ENCODE measurements around the gene SF3A1. TPM values are rescaled to one million over a fixed set of nuclear protein-coding genes. Genes with fewer than 3 reads are reported as not detected.

The SF3A1 gene
- total RNA-seq (10.8 and 17.0 TPM in 2 replicates), polyA plus RNA-seq (22.9 and 45.9 TPM in 2 replicates), polyA minus RNA-seq (ENCODE audit: low replicate concordance) (363 and 681 TPM in 2 replicates)
- polyA plus RNA-seq (2012): 54.0 and 92.7 TPM in 2 replicates

GRCh38 chr22:30356449-30357235 is at the start of gene SF3A1, which contains the start of gene CCDC157:
Gene SF3A1 (minus strand): TSS chr22:30356894. CDS start chr22:30356792, 102 bp downstream.
Gene CCDC157 (plus strand): TSS chr22:30357007. CDS start chr22:30366001, 8,994 bp downstream.
- peak within 1 kb of the TSS; percentile 89 to 99 (median 96) for H3K4me3 ChIP-seq (replicated peaks in 1 of 4; ENCODE audit: control extremely low read depth in 1 of 4, insufficient read depth in 1 of 4, low read depth in 3 of 4, low read length in 4 of 4)
- peak; percentile 92 to 93 for DNase-seq (ENCODE audit: low read depth in 2 of 2)
- H3K79me2 ChIP-seq (ENCODE audit: control insufficient read depth, insufficient read depth, low read length): peaks cover 36% of the 10 kb centered on the region
- H3K4me2 ChIP-seq (ENCODE audit: extremely low read depth, insufficient read depth, low read length): peak within 1 kb of the TSS; percentile 98
- H3K27ac ChIP-seq (ENCODE audit: insufficient read depth, low read length): peak within 1 kb of the TSS; percentile 95
- H3K9me3 ChIP-seq (ENCODE audit: control insufficient read depth, insufficient read depth, low read depth, low read length): no peaks in the 10 kb centered on the region
- peak within 1 kb of the TSS; percentile 91 for H3K9ac ChIP-seq (ENCODE audit: insufficient read depth, low read length)
- H3K4me1 ChIP-seq (ENCODE audit: control insufficient read depth, extremely low read depth, insufficient read depth, low read length): no peaks in the 10 kb centered on the region
- no peaks in the 10 kb centered on the region for H4K20me1 ChIP-seq (ENCODE audit: control insufficient read depth, extremely low read depth, insufficient read depth, low read length)
- H3K36me3 ChIP-seq (ENCODE audit: control insufficient read depth, insufficient read depth, low read length): peaks cover 12% of the 10 kb centered on the region
- TF ChIP-seq EZH2 (IDR thresholded peaks at IDR 0.05; ENCODE audit: low read length, missing control alignments) (no peak), CTCF (conservative IDR thresholded peaks at IDR 0.05 in 1 of 2, IDR thresholded peaks at IDR 0.05 in 1 of 2; ENCODE audit: low read depth in 1 of 2, low read length in 2 of 2) (no peak)
- no peaks in the 10 kb centered on the region for H3K27me3 ChIP-seq (ENCODE audit: control insufficient read depth, insufficient read depth, low read length)
- peak within 1 kb of the TSS; percentile 89 for H2AFZ ChIP-seq (ENCODE audit: low read length)

- TF ChIP-seq CTCF (conservative IDR thresholded peaks at IDR 0.05 in 1 of 2, IDR thresholded peaks at IDR 0.05 in 1 of 2; ENCODE audit: low read depth in 1 of 2, low read length in 2 of 2) (no peak), EZH2 (IDR thresholded peaks at IDR 0.05; ENCODE audit: low read length, missing control alignments) (no peak)
- no peaks in the 10 kb centered on the region for H3K9me3 ChIP-seq (ENCODE audit: control insufficient read depth, insufficient read depth, low read depth, low read length)
- no peaks in the 10 kb centered on the region for H4K20me1 ChIP-seq (ENCODE audit: control insufficient read depth, extremely low read depth, insufficient read depth, low read length)
- H3K27me3 ChIP-seq (ENCODE audit: control insufficient read depth, insufficient read depth, low read length): no peaks in the 10 kb centered on the region
- H3K4me1 ChIP-seq (ENCODE audit: control insufficient read depth, extremely low read depth, insufficient read depth, low read length): peaks cover 2% of the 10 kb centered on the region
- no peak overlapping the region for H3K9ac ChIP-seq (ENCODE audit: insufficient read depth, low read length)
- H2AFZ ChIP-seq (ENCODE audit: low read length): no peak overlapping the region
- no peaks in the 10 kb centered on the region for H3K79me2 ChIP-seq (ENCODE audit: control insufficient read depth, insufficient read depth, low read length)
- no peak overlapping the region for H3K4me2 ChIP-seq (ENCODE audit: extremely low read depth, insufficient read depth, low read length)
- no peak for DNase-seq (ENCODE audit: low read depth in 2 of 2)
- H3K27ac ChIP-seq (ENCODE audit: insufficient read depth, low read length): no peak overlapping the region
- peaks cover 14% of the 10 kb centered on the region for H3K36me3 ChIP-seq (ENCODE audit: control insufficient read depth, insufficient read depth, low read length)
- H3K4me3 ChIP-seq (replicated peaks in 1 of 4; ENCODE audit: control extremely low read depth in 1 of 4, insufficient read depth in 1 of 4, low read depth in 3 of 4, low read length in 4 of 4): no peak overlapping the region
Measured at GRCh38 chr22:30406400-30406799, 49.7 kb upstream of the SF3A1 start.

- Histone ChIP-seq H2AFZ (ENCODE audit: low read length) (no peak overlapping the region), H3K79me2 (ENCODE audit: control insufficient read depth, insufficient read depth, low read length) (no peaks in the 10 kb centered on the region), H3K9ac (ENCODE audit: insufficient read depth, low read length) (no peak overlapping the region), H3K27me3 (ENCODE audit: control insufficient read depth, insufficient read depth, low read length) (no peaks in the 10 kb centered on the region), H3K4me3 (replicated peaks in 1 of 4; ENCODE audit: control extremely low read depth in 1 of 4, insufficient read depth in 1 of 4, low read depth in 3 of 4, low read length in 4 of 4) (no peak overlapping the region), H3K4me2 (ENCODE audit: extremely low read depth, insufficient read depth, low read length) (no peak overlapping the region), H3K4me1 (ENCODE audit: control insufficient read depth, extremely low read depth, insufficient read depth, low read length) (peaks cover 2% of the 10 kb centered on the region), H3K9me3 (ENCODE audit: control insufficient read depth, insufficient read depth, low read depth, low read length) (no peaks in the 10 kb centered on the region), H3K27ac (ENCODE audit: insufficient read depth, low read length) (no peak overlapping the region), H3K36me3 (ENCODE audit: control insufficient read depth, insufficient read depth, low read length) (peaks cover 14% of the 10 kb centered on the region), H4K20me1 (ENCODE audit: control insufficient read depth, extremely low read depth, insufficient read depth, low read length) (no peaks in the 10 kb centered on the region)
- no peak for TF ChIP-seq EZH2 (IDR thresholded peaks at IDR 0.05; ENCODE audit: low read length, missing control alignments)
- TF ChIP-seq CTCF (conservative IDR thresholded peaks at IDR 0.05 in 1 of 2, IDR thresholded peaks at IDR 0.05 in 1 of 2; ENCODE audit: low read depth in 1 of 2, low read length in 2 of 2): no peak
- no peak for DNase-seq (ENCODE audit: low read depth in 2 of 2)
Measured at GRCh38 chr22:30405731-30406130, 49.0 kb upstream of the SF3A1 start.

Measured in fibroblast of lung (primary cell).